ENCODE data around the gene HTT. TPM values are rescaled to one million over a fixed set of nuclear protein-coding genes. Genes with fewer than 3 reads are reported as not detected.
A peak's percentile ranks its signal among the peaks of the same experiment; 100 is the strongest.

The HTT gene
- polyA plus RNA-seq, 3 donors = 1.8 to 27.1 (median 3.0) TPM

- H3K4me3 Mint-ChIP-seq = no peak overlapping the region
- Histone ChIP-seq H3K36me3 (replicated peaks in 1 of 2; ENCODE audit: control insufficient read depth in 1 of 2, insufficient read depth in 2 of 2, low read length in 2 of 2) (peaks cover 96 to 97% of the 10 kb centered on the region in 2 donors), H4K20me1 (ENCODE audit: insufficient read depth, low read length) (no peaks in the 10 kb centered on the region), H3K4me3 (replicated peaks in 1 of 3; ENCODE audit: low read depth in 2 of 3, low read length in 3 of 3) (no peak overlapping the region), H3K4me2 (replicated peaks; ENCODE audit: extremely low read depth, low read length, poor library complexity, severe bottlenecking) (no peak overlapping the region), H3K27ac (ENCODE audit: low read depth in 1 of 2, low read length in 2 of 2) (no peak overlapping the region), H3K9ac (ENCODE audit: insufficient read depth, low read length, poor library complexity, severe bottlenecking) (no peak overlapping the region), H3K9me3 (replicated peaks in 1 of 2; ENCODE audit: control insufficient read depth in 1 of 2, insufficient read depth in 1 of 2, low read length in 2 of 2) (no peaks in the 10 kb centered on the region), H3K27me3 (ENCODE audit: control insufficient read depth in 2 of 2, insufficient read depth in 2 of 2, low read length in 2 of 2) (no peaks in the 10 kb centered on the region), H2AFZ (ENCODE audit: insufficient read depth, low read depth, low read length, poor library complexity, severe bottlenecking) (no peak overlapping the region), H3K79me2 (ENCODE audit: insufficient read depth, low read length) (no peaks in the 10 kb centered on the region), H3K4me1 (ENCODE audit: control insufficient read depth in 1 of 2, insufficient read depth in 2 of 2, low read length in 2 of 2) (no peaks in the 10 kb centered on the region)
- no peak for TF ChIP-seq CTCF (IDR thresholded peaks at IDR 0.05)
- H3K27ac Mint-ChIP-seq = peak overlapping the region in 3 of 7 donors; percentile 18 to 69 (median 50)
- no peak for DNase-seq
- no peaks in the 10 kb centered on the region for H3K4me1 Mint-ChIP-seq
- 88% methylated on average over 6 of the region's 9 CpGs for WGBS (ENCODE audit: insufficient coverage)
- intact Hi-C loops (cut with micrococcal nuclease) = no loop called here
- peaks cover 0 to 2% (median 0%) of the 10 kb centered on the region in 7 donors for H3K9me3 Mint-ChIP-seq
- peaks cover 0 to 2% (median 0%) of the 10 kb centered on the region in 3 donors for H3K27me3 Mint-ChIP-seq (ENCODE audit: low read depth in 3 of 3)
- H3K36me3 Mint-ChIP-seq = peaks cover 86 to 100% of the 10 kb centered on the region in 2 donors
Observed at GRCh38 chr4:3236326-3236878, 161.9 kb downstream of the HTT start.

GRCh38 chr4:3237266-3237665 is 162.8 kb downstream of the HTT start:
- Mint-ChIP-seq H3K9me3 (peaks cover 0 to 2% (median 0%) of the 10 kb centered on the region in 7 donors), H3K27ac (peak overlapping the region in 1 of 7 donors; percentile 17), H3K36me3 (peaks cover 85 to 100% of the 10 kb centered on the region in 2 donors), H3K27me3 (ENCODE audit: low read depth in 3 of 3) (peaks cover 0 to 2% (median 0%) of the 10 kb centered on the region in 3 donors), H3K4me3 (no peak overlapping the region), H3K4me1 (no peaks in the 10 kb centered on the region)
- Histone ChIP-seq H3K27me3 (ENCODE audit: control insufficient read depth in 2 of 2, insufficient read depth in 2 of 2, low read length in 2 of 2) (no peaks in the 10 kb centered on the region), H3K4me2 (replicated peaks; ENCODE audit: extremely low read depth, low read length, poor library complexity, severe bottlenecking) (no peak overlapping the region), H3K9ac (ENCODE audit: insufficient read depth, low read length, poor library complexity, severe bottlenecking) (no peak overlapping the region), H3K79me2 (ENCODE audit: insufficient read depth, low read length) (no peaks in the 10 kb centered on the region), H3K36me3 (replicated peaks in 1 of 2; ENCODE audit: control insufficient read depth in 1 of 2, insufficient read depth in 2 of 2, low read length in 2 of 2) (peaks cover 94 to 97% of the 10 kb centered on the region in 2 donors), H3K27ac (ENCODE audit: low read depth in 1 of 2, low read length in 2 of 2) (no peak overlapping the region), H3K4me3 (replicated peaks in 1 of 3; ENCODE audit: low read depth in 2 of 3, low read length in 3 of 3) (no peak overlapping the region), H3K9me3 (replicated peaks in 1 of 2; ENCODE audit: control insufficient read depth in 1 of 2, insufficient read depth in 1 of 2, low read length in 2 of 2) (no peaks in the 10 kb centered on the region), H3K4me1 (ENCODE audit: control insufficient read depth in 1 of 2, insufficient read depth in 2 of 2, low read length in 2 of 2) (no peaks in the 10 kb centered on the region), H2AFZ (ENCODE audit: insufficient read depth, low read depth, low read length, poor library complexity, severe bottlenecking) (no peak overlapping the region), H4K20me1 (ENCODE audit: insufficient read depth, low read length) (no peaks in the 10 kb centered on the region)
- intact Hi-C loops (cut with micrococcal nuclease) = no loop called here
- TF ChIP-seq CTCF (IDR thresholded peaks at IDR 0.05) = no peak
- 98% methylated on average over 18 of the region's 19 CpGs for whole genome bisulfite sequencing (ENCODE audit: insufficient coverage)
- no peak for DNase-seq
